HG03280 (cell line): Measurements from ENCODE around the gene CRTC1.

Experiments used
- ATAC-seq: cut with Tn5 transposase; IDR thresholded peaks from one replicate; pipeline ENCODE4 v1.9.1; 2021; ENCODE audit warnings: mild to moderate bottlenecking, moderate library complexity; ENCODE audit not compliant: unreplicated experiment

Gene CRTC1

GRCh38 chr19:18699403-18700054, 16.0 kb downstream of the CRTC1 start:
- ATAC-seq = no peak

GRCh38 chr19:18700501-18701249, 17.2 kb downstream of the CRTC1 start:
- ATAC-seq = peak; percentile 62

GRCh38 chr19:18701250-18701608, 17.7 kb downstream of the CRTC1 start:
- ATAC-seq = no peak

GRCh38 chr19:18704054-18704453, 20.6 kb downstream of the CRTC1 start:
- no peak for ATAC-seq

GRCh38 chr19:18704971-18705370, 21.5 kb downstream of the CRTC1 start:
- no peak for ATAC-seq

- no peak for ATAC-seq
Observed at GRCh38 chr19:18708452-18709231, 25.2 kb downstream of the CRTC1 start.

GRCh38 chr19:18709546-18709945, 26.1 kb downstream of the CRTC1 start:
- no peak for ATAC-seq

- no peak for ATAC-seq
Observed at GRCh38 chr19:18710186-18710585, 26.7 kb downstream of the CRTC1 start.

- ATAC-seq = no peak
Observed at GRCh38 chr19:18710996-18711751, 27.7 kb downstream of the CRTC1 start.

GRCh38 chr19:18711893-18712292, 28.4 kb downstream of the CRTC1 start:
- no peak for ATAC-seq

GRCh38 chr19:18712981-18713380, 29.5 kb downstream of the CRTC1 start:
- ATAC-seq = no peak

GRCh38 chr19:18713550-18714117, 30.2 kb downstream of the CRTC1 start:
- no peak for ATAC-seq

- ATAC-seq = no peak
Observed at GRCh38 chr19:18715416-18715815, 31.9 kb downstream of the CRTC1 start.

- no peak for ATAC-seq
Observed at GRCh38 chr19:18716857-18717256, 33.4 kb downstream of the CRTC1 start.

- ATAC-seq = no peak
Observed at GRCh38 chr19:18717601-18718000, 34.1 kb downstream of the CRTC1 start.

- ATAC-seq = no peak
Observed at GRCh38 chr19:18718015-18718526, 34.6 kb downstream of the CRTC1 start.

GRCh38 chr19:18718846-18719458, 35.5 kb downstream of the CRTC1 start:
- ATAC-seq = no peak

GRCh38 chr19:18719541-18719940, 36.1 kb downstream of the CRTC1 start:
- no peak for ATAC-seq

GRCh38 chr19:18723871-18724377, 40.4 kb downstream of the CRTC1 start:
- no peak for ATAC-seq
